Measurements from ENCODE around the gene GUCY2C. TPM values are rescaled to one million over a fixed set of nuclear protein-coding genes. Genes with fewer than 3 reads are reported as not detected.
"Not testable (repeated sequence)": the region's sequence is repeated elsewhere in the genome, so short reads cannot be mapped to it uniquely, and the experiment has no call there.

GUCY2C gene
- total RNA-seq, 1 experiment from 2014 or later: not detected

DNA sequence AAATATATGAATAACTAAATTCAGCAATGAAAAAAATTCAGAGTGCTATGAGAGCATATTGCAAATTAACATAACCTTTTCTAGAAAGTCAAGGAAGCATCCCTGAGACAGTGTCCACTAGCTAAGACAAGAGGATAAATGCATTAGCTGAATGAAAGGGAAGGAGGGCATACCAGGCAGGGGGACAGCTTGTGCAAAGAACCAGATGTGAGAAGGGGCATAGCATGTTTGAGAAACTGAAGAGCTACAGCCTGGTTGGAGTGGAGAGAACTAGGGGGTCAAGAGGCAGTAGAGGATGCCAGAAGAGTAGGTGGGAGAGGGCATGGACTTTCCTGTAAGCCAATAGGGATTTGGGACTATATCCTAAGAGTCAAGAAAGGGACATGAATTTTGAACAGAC, 2.2 kb upstream of the GUCY2C start:
- no peaks in the 10 kb centered on the region for H3K36me3 ChIP-seq
- DNase-seq (ENCODE audit: low read depth in 1 of 2, low spot score in 2 of 2): no peak
- H3K27ac ChIP-seq: no peak overlapping the region
- H3K4me3 ChIP-seq: no peak overlapping the region
- H3K4me1 ChIP-seq (replicated peaks): no peaks in the 10 kb centered on the region
- no peaks in the 10 kb centered on the region for H3K9me3 ChIP-seq (replicated peaks)
- H3K27me3 ChIP-seq (replicated peaks): no peaks in the 10 kb centered on the region

DNA sequence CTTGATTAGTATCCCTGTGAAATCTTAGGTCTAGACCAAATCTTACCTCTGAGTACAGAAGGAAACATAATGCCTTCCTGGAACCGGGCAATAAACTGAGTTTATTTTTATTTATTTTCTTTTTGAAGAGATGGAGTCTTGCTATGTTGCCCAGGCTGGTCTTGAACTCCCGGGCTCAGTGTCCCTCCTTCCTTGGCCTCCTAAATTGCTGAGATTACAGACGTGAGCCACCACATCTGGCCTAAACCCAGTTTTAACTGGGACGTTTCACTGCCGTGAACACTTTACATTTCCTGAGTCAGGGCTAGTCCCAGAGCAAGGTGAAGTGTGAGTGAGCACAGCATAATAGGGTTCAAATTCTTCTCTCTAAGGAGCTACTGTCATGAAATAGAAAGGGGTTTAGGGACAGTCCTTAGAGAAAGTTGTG, 671 bp downstream of the GUCY2C start:
- Histone ChIP-seq H3K36me3 (no peaks in the 10 kb centered on the region), H3K4me1 (replicated peaks) (no peaks in the 10 kb centered on the region), H3K27me3 (replicated peaks) (no peaks in the 10 kb centered on the region), H3K9me3 (replicated peaks) (no peaks in the 10 kb centered on the region), H3K4me3 (no peak overlapping the region), H3K27ac (no peak overlapping the region)
- DNase-seq (ENCODE audit: low read depth in 1 of 2, low spot score in 2 of 2): no peak

DNA sequence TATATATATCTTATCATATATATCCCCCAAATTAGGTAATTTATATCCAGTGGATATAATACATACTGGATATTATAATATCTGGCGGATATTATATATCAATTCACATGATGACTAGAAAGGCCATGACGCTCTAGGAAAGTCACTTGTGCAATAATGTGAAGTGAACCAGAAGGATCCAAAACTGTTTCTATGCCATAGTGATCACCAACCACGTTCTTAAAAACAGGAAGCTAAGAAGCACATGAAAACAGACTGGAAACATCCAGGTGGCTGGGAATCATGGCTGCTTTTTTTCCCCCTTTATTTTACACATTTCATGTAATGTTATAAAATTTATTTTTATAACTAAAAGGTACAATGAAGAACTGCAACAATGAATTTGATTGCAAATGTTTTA, 1.4 kb downstream of the GUCY2C start:
- DNase-seq (ENCODE audit: low read depth in 1 of 2, low spot score in 2 of 2): no peak
- H3K36me3 ChIP-seq: no peaks in the 10 kb centered on the region
- no peaks in the 10 kb centered on the region for H3K4me1 ChIP-seq (replicated peaks)
- no peaks in the 10 kb centered on the region for H3K27me3 ChIP-seq (replicated peaks)
- no peak overlapping the region for H3K27ac ChIP-seq
- no peak overlapping the region for H3K4me3 ChIP-seq
- no peaks in the 10 kb centered on the region for H3K9me3 ChIP-seq (replicated peaks)

DNA sequence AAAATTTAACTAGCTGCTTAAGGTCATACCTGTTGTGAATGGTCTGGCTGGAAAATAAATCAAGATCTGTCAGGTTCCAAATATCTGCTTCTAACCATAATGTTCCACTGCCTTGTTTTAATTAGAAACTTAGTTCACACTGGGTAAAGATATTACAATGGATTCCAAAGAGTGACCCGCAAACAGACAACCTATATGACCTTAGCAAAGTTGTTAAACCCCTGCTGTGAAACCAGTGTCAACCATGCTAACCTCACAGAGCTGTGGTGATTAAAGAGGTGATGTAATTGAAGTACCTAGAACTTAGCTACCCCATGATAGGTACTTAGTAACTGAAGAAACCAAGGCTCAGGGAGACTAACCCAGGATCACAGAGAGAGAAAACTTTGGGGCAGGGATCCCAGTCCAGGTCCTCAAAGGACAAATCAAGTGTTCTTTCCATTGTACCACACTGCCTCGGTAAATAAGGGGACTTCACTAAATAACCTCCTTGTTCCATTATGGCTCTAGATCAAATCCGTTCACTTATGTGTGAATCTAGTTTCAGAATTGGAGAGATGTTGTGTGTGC, 2.2 kb downstream of the GUCY2C start:
- no peaks in the 10 kb centered on the region for H3K27me3 ChIP-seq (replicated peaks)
- DNase-seq (ENCODE audit: low read depth in 1 of 2, low spot score in 2 of 2): no peak
- H3K27ac ChIP-seq: no peak overlapping the region
- H3K36me3 ChIP-seq: no peaks in the 10 kb centered on the region
- no peak overlapping the region for H3K4me3 ChIP-seq
- no peaks in the 10 kb centered on the region for H3K9me3 ChIP-seq (replicated peaks)
- H3K4me1 ChIP-seq (replicated peaks): no peaks in the 10 kb centered on the region

DNA sequence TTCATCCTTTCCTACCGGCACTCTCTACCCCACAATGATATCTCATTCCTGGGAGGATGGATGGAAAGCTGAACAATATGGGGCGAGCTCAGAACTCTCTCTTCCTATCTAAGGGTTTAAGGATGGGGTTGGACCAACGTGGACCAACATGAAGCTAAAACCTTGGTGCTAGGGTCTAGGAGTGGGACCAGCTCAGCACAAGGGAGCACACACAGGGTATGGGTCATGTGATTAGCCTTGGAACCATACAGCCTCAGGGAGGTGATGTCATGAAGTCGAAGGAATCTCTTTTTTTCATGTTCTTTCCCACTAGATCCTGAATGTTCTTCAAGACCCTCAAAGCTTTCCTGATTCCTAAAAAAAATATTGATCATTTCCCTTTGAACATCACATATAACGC, 3.3 kb downstream of the GUCY2C start:
- DNase-seq (ENCODE audit: low read depth in 1 of 2, low spot score in 2 of 2): no peak
- no peaks in the 10 kb centered on the region for H3K27me3 ChIP-seq (replicated peaks)
- H3K4me3 ChIP-seq: no peak overlapping the region
- H3K9me3 ChIP-seq (replicated peaks): no peaks in the 10 kb centered on the region
- no peaks in the 10 kb centered on the region for H3K36me3 ChIP-seq
- no peaks in the 10 kb centered on the region for H3K4me1 ChIP-seq (replicated peaks)
- no peak overlapping the region for H3K27ac ChIP-seq

DNA sequence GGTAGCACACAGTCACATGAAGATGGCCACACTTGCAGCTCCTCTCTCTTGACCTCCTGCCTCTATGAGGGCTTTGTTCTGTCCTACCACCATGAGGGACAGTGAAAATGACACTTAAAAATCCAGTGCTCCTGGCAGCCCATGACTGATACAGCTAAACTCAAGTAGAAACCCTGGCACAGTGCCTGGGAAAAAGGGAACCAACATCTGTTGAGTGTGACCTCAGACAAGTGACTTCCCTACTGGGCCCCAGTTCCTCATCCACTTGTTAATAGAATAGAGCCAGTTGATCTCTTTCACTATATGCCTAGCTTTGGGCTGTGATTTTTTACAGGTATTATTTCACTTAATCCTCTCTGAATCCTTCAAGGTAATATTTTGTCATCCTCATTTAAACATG, 4.8 kb downstream of the GUCY2C start:
- no peaks in the 10 kb centered on the region for H3K9me3 ChIP-seq (replicated peaks)
- DNase-seq (ENCODE audit: low read depth in 1 of 2, low spot score in 2 of 2): no peak
- H3K27me3 ChIP-seq (replicated peaks): no peaks in the 10 kb centered on the region
- no peaks in the 10 kb centered on the region for H3K36me3 ChIP-seq
- no peak overlapping the region for H3K27ac ChIP-seq
- no peaks in the 10 kb centered on the region for H3K4me1 ChIP-seq (replicated peaks)
- H3K4me3 ChIP-seq: no peak overlapping the region

DNA sequence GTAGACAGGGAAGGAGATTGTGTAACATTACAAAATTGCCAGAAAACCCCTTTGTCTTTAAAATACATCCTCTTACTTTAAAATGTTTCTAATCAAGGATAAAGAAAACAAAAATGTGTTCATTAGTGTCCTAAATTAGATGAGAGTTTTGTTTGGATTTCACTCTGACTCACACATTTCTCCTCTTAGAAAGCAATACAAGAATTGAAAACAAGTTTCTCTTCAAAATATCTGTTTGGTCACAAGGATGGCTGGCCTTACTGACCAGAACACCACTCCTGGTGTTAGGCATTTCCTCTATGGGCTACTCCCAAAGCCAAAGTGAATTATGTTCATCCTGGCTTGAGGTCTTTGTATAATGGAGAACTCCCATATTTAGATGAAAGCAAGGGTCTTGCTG, 6.4 kb downstream of the GUCY2C start:
- no peaks in the 10 kb centered on the region for H3K9me3 ChIP-seq (replicated peaks)
- H3K27ac ChIP-seq: no peak overlapping the region
- no peaks in the 10 kb centered on the region for H3K36me3 ChIP-seq
- H3K4me1 ChIP-seq (replicated peaks): no peaks in the 10 kb centered on the region
- no peak overlapping the region for H3K4me3 ChIP-seq
- no peak for DNase-seq (ENCODE audit: low read depth in 1 of 2, low spot score in 2 of 2)
- no peaks in the 10 kb centered on the region for H3K27me3 ChIP-seq (replicated peaks)

DNA sequence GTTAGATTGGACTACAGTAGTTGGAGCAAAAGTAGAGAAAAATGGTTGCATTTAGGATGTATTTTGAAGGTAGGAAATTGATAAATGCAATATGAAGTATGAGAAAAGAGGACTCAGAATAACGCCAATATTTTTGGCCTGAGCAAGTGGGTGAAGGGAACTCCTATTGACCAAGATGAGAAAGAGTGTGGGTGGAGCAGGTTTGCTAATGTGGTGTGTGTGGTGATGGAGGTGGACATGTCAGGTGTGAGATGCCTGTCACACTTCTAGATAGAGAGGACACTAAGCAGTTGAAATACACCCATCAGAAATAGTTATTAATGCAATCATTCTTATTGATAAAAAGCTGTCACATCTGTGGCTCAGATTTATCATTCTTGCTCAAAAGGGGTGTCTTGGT, 7.3 kb downstream of the GUCY2C start:
- Histone ChIP-seq H3K9me3 (replicated peaks) (no peaks in the 10 kb centered on the region), H3K27ac (no peak overlapping the region), H3K36me3 (no peaks in the 10 kb centered on the region), H3K4me1 (replicated peaks) (no peaks in the 10 kb centered on the region), H3K4me3 (no peak overlapping the region), H3K27me3 (replicated peaks) (no peaks in the 10 kb centered on the region)
- no peak for DNase-seq (ENCODE audit: low read depth in 1 of 2, low spot score in 2 of 2)

DNA sequence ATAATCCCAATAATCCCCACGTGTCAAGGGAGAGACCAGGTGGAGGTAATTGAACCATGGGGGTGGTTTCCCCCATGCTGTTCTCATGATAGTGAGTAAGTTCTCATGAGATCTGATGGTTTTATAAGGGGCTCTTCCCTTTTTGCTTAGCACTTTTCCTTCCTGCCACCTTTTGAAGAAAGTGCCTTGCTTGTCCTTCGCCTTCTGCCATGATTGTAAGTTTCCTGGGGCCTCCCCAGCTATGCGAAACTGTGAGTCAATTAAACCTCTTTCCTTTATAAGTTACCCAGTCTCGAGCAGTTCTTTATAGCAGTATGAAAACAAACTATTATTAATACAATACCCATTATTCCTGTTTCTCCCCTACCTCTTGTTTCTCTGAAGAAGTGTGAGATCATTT, 14.2 kb downstream of the GUCY2C start:
- DNase-seq (ENCODE audit: low read depth in 1 of 2, low spot score in 2 of 2); H3K9me3 ChIP-seq (replicated peaks); H3K36me3 ChIP-seq; H3K4me1 ChIP-seq (replicated peaks); H3K27me3 ChIP-seq (replicated peaks); H3K4me3 ChIP-seq; H3K27ac ChIP-seq: not testable (repeated sequence)

DNA sequence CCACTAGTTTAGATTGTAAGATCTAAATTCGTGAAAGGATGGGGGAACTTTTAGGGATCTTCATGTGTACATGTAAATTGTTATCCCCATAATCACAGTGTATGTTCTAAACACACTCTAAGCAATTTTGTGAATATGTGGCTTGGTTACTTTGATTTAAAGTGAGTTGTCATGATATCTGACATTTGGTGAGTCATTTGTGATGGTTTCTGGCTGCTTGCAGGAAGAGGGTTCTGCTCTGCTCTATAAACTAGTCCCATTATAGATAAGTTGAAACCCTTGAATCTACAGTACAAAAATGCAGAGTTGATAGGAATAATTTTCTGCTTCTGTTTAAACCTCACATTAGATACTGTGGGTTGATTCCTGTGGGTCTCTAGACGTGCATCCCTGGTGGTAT, 14.8 kb downstream of the GUCY2C start:
- Histone ChIP-seq H3K4me3 (no peak overlapping the region), H3K9me3 (replicated peaks) (no peaks in the 10 kb centered on the region), H3K27me3 (replicated peaks) (no peaks in the 10 kb centered on the region), H3K36me3 (no peaks in the 10 kb centered on the region), H3K4me1 (replicated peaks) (no peaks in the 10 kb centered on the region), H3K27ac (no peak overlapping the region)
- DNase-seq (ENCODE audit: low read depth in 1 of 2, low spot score in 2 of 2): no peak

DNA sequence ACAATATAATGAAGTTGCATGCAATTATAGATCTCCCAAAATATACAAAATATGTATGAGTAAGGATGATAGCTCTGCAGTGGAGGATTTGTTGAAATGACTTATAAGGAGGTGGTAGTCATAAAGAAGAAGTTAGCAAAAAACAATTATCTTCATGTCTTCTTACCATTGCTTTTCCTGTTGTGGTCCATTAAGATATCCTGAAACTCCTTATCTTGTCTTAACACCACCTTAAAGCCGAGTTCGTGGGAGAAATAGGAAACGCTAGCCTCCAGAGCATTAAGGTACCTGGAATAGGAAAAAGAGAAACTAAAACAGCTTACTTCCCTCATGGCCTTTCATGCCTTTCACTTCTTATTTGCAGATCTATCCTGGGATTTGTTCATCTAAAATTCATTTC, 15.2 kb downstream of the GUCY2C start:
- H3K9me3 ChIP-seq (replicated peaks): no peaks in the 10 kb centered on the region
- no peak for DNase-seq (ENCODE audit: low read depth in 1 of 2, low spot score in 2 of 2)
- H3K36me3 ChIP-seq: no peaks in the 10 kb centered on the region
- H3K4me1 ChIP-seq (replicated peaks): no peaks in the 10 kb centered on the region
- H3K27me3 ChIP-seq (replicated peaks): no peaks in the 10 kb centered on the region; the same call in 1 of the 2 replicates
- no peak overlapping the region for H3K4me3 ChIP-seq
- H3K27ac ChIP-seq: no peak overlapping the region

DNA sequence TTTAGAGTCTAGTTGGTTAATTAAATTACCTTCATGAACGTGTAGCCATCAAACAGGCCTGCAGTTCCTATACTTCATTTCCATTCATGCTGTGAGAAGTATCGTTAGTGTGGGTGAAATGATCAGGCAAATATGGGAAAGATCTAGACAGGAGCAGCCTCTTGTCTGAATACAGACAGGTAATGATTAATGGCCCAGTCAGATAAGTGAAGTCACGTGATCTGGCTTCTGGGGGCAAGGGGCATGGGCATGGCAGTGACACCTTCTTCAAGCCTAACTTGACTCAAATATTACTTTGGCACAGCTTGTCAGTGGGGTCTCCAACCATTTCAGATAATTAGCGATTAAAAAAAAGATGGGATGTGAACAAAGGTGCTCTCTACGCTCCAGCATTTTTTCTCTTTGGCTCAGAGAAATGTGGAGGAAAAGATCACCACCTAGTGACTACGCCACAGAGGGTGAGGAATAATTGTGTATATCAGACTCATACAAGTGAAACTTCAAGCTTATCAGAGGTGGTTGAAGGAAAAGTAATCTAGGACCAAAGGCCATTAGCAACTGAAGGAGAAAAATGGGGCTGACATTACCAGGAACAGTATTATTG, 17.8 kb downstream of the GUCY2C start:
- Histone ChIP-seq H3K27ac (no peak overlapping the region), H3K36me3 (no peaks in the 10 kb centered on the region), H3K9me3 (replicated peaks) (no peaks in the 10 kb centered on the region), H3K4me1 (replicated peaks) (no peaks in the 10 kb centered on the region), H3K27me3 (replicated peaks) (no peaks in the 10 kb centered on the region; the same call in 1 of the 2 replicates), H3K4me3 (no peak overlapping the region)
- no peak for DNase-seq (ENCODE audit: low read depth in 1 of 2, low spot score in 2 of 2)

DNA sequence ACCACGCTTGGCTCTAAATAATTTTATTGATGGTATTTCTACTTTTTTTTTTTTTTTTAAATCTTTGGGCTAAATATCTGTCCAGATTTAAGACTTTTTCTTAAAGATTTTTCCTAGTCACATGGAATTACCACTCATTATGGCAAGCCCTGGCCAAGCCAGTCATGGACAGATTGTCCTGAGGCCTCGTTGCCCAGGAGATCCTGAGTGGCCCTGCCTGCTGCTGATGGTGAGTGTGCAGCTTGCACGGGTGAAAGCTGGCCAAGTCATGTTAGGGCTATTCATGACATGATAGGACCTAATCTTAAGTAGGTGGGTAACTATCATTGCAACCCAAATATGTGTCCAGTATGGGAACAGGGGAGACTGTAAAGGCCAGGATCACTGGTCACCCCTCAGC, 27.8 kb downstream of the GUCY2C start:
- H3K36me3 ChIP-seq: no peaks in the 10 kb centered on the region

DNA sequence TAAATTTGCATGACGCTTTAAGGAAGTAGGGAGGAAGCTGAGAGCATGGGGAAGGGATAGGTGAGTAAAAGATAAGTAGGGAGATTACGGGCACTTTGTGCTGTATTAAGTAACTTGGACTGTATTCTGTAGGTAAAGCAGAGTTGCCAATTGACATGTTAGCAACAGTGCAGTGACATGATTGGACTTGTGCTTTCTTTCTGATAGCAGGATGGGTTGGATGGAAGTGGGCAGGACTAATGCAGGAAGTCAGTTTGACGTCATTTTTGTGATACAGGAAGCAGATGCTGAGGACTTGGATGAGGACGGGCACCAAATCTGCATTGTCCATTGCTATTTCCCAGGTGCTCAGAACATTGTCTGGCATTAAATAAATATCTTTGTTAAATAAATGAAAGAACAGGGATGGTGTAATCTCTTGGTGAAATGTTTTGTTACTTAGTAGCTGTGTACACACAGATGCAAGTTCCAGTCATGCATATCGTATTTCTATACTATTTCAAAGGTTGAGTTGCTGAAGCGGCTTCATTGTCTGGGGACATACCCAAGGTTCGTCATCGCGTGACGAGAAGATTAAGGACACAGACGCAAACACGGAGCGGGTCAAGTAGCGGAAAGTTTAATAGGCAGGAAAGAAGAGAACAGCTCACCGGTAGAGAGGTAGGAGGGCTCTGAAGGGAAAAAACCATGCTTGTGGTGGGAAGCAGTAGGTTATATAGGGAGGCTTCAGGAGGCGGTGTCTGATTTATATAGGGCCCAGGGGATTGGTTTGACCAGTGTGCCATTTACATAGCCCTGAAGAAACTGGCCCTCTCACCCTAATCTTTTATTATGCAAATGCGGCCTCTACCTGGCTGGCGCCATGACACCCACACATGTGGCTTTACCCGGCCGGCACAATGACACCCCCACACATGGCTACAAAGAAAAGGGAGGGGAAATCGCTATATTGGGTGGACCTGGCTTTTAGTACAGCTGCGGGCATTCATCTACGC, 30.7 kb downstream of the GUCY2C start:
- Histone ChIP-seq H3K36me3 (no peaks in the 10 kb centered on the region), H3K27ac (no peak overlapping the region), H3K4me3 (no peak overlapping the region), H3K4me1 (replicated peaks) (no peaks in the 10 kb centered on the region), H3K27me3 (replicated peaks) (no peaks in the 10 kb centered on the region), H3K9me3 (replicated peaks) (no peaks in the 10 kb centered on the region)
- DNase-seq (ENCODE audit: low read depth in 1 of 2, low spot score in 2 of 2): no peak

More for the DNA sequence above, 27.8 kb downstream of the GUCY2C start:
- H3K4me1 ChIP-seq (replicated peaks): no peaks in the 10 kb centered on the region
- no peaks in the 10 kb centered on the region for H3K27me3 ChIP-seq (replicated peaks)
- H3K4me3 ChIP-seq: no peak overlapping the region
- DNase-seq (ENCODE audit: low read depth in 1 of 2, low spot score in 2 of 2): no peak
- H3K27ac ChIP-seq: no peak overlapping the region
- H3K9me3 ChIP-seq (replicated peaks): no peaks in the 10 kb centered on the region
